GM12892 (cell line): ENCODE results near the gene AVPR1B.
"Not testable (repeated sequence)": the region's sequence is repeated elsewhere in the genome, so short reads cannot be mapped to it uniquely, and the experiment has no call there.

Experiments used
- DNase-seq: peaks from one replicate; pipeline ENCODE4 v3.0.0; 2011; ENCODE audit not compliant: insufficient read length
- FAIRE-seq: peaks from 2 replicates; lab custom pipeline; 2011; peaks lifted over from hg19 to GRCh38; lab: Jason Lieb, UNC
- POLR2A ChIP-seq: IDR thresholded peaks from 2 replicates; pipeline ENCODE4 v1.6.1; 2011; ENCODE audit warnings: low read depth, low read length, control low read depth
- POLR2AphosphoS5 ChIP-seq: IDR thresholded peaks from 2 replicates; pipeline ENCODE4 v1.6.1; 2011; ENCODE audit warnings: low read depth, low read length, control low read depth
- TAF1 ChIP-seq: IDR thresholded peaks from 2 replicates; pipeline ENCODE4 v1.6.1; 2011; ENCODE audit warnings: low read depth, mild to moderate bottlenecking, control low read depth, low read length, borderline replicate concordance

Gene AVPR1B

DNA sequence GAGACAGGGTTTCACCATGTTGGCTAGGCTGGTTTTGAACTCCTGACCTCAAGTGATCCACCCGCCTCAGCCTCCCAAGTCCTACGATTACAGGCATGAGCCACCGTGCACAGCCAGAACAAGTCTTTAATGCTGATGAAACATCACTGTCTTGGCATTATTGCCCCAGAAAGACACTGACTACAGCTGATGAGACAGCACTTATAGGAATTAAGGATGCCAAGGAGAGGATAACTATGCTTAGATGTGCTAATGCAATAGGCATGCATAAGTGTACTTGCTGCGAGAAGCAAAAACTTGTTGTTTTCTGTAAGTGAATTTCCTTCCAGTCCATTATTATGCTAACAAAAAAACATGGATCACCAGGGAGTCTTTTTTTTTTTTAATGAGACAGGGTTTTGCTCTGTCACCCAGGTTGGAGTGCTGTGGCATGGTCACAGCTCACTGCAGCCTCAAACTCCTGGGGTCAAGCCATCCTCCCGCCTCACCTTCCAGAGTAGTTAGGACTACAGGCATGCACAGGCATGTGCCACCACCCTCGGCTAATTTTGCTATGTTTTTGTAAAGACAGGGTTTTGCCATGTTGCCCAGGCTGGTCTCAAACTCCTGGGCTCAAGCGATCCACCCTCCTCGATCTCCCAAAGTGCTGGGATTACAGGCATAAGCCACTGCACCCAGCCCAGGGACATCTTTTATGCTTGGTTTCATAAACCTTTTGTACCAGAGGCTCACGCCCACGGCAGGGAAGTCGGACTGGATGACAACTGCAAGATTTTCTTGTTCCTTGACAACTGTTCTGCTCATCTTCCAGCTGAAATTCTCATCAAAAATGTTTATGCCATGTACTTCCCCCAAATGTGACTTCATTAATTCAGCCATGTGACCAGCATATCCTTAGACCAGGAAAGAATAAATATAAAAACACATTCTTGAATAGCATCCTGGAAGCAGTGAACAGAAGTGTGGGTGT, 41.1 kb downstream of the AVPR1B start:
- DNase-seq, result no peak
- FAIRE-seq, result no peak
- no peak for TF ChIP-seq POLR2AphosphoS5
- no peak for TF ChIP-seq POLR2A
- no peak for TF ChIP-seq TAF1

DNA sequence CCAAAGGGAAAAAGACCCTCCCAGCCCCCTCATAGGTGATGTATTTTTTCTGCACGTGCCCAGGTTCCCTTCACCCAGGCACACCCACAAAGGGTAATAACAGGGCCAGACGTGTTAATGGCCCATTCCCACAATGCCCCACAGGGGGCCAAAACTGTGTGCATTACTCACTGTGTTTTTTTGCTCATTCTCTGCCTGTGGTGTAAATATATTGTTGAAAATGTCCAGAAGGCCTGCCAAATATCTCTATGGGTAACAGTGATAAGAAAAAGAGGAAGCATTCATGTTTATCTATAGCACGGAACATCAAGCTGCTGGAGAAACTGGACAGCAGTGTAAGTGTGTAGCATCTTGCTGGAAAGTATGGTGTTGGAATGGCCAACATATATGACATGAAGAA, 42.3 kb downstream of the AVPR1B start:
- DNase-seq (no peak), FAIRE-seq (no peak)
- no peak for TF ChIP-seq POLR2A
- TF ChIP-seq TAF1, result no peak
- TF ChIP-seq POLR2AphosphoS5, result no peak

DNA sequence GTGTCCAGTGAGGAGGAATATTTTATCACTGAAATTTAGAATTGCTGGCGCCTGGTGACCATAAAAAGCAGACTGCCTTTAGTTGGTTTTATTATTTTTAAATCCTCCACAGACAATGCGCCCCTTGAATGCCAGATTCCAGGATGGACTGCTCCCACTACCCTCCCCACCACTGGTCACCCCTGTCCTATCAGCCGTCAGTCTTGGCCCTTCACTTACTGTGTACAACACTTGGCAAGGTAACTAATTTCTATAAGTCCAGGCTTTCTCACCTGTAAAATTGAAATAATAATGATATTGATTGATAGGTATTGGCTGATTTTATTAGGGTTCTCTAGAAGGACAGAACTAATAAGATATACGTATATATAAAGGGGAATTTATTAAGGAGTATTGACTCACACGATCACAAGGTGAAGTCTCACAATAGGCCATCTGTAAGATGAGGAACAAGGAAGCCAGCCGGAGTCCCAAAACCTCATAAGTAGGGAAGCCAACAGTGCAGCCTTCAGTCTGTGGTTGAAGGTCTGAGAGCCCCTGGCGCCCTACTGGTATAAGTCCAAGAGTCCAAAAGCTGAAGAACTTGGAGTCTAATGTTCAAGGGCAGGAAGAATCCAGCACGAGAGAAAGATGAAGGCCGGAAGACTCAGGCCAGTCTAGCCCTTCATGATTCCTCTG, 46.4 kb downstream of the AVPR1B start:
- no peak for FAIRE-seq
- TF ChIP-seq POLR2AphosphoS5 (no peak), TAF1 (no peak), POLR2A (no peak)
- DNase-seq, result no peak

DNA sequence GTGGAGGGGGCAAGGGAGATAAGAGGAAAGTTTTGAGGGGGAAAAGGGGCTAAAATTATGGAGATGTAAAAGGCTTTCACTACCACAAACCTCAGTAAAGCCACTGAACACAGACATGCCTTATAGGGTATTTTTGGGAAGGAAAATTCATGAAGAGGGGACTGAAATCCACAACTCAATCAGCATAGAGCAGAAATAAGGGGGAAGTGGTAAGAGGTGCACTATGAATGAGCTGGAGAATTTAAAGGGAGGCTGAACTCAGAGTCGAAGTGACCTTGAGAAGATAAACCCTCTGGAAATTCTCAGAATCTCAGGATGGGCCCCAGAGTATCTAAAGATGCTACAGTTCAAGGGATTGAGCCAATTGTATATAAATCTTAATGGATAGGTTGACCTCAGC, 48.9 kb downstream of the AVPR1B start:
- DNase-seq (no peak), FAIRE-seq (no peak)
- TF ChIP-seq POLR2AphosphoS5 (no peak), POLR2A (no peak), TAF1 (no peak)

DNA sequence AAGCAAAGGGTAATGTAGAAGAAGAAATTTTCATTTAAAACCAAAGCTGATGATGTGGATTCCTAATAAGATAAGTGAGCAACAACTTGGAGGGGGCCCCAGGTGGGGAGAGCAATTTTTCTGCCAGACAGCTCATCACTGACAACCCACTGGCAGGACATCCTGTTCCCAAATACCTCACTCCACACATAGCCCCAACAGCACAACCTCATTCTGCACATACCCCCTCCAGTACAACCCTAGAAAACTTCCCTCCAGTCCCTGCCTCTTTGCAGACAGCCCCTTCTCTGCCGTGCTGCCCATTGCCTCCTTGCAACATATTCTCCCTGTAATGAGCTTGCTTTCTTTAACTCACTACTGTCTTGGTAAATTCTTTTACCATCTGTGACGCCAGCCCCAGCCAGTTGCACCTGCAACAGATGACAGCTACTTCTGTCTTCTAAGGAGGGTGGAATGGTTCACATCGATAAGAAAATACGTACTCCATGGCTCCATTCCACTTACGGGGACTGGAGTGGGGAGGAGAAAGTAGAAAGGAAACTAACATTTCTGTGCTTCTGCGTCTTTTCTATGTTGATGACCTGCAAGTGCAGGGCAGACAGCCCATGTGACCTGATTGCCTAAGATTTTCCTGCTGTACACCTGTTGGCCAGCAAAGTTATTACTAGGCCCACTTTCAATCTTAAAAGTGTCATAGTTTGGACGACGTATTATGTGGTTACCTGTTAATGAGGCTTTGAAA, 49.5 kb downstream of the AVPR1B start:
- DNase-seq (no peak), FAIRE-seq (peak; percentile 30)
- no peak; the same call in 1 of the 2 replicates for TF ChIP-seq POLR2AphosphoS5
- TF ChIP-seq POLR2A, result no peak
- no peak for TF ChIP-seq TAF1

DNA sequence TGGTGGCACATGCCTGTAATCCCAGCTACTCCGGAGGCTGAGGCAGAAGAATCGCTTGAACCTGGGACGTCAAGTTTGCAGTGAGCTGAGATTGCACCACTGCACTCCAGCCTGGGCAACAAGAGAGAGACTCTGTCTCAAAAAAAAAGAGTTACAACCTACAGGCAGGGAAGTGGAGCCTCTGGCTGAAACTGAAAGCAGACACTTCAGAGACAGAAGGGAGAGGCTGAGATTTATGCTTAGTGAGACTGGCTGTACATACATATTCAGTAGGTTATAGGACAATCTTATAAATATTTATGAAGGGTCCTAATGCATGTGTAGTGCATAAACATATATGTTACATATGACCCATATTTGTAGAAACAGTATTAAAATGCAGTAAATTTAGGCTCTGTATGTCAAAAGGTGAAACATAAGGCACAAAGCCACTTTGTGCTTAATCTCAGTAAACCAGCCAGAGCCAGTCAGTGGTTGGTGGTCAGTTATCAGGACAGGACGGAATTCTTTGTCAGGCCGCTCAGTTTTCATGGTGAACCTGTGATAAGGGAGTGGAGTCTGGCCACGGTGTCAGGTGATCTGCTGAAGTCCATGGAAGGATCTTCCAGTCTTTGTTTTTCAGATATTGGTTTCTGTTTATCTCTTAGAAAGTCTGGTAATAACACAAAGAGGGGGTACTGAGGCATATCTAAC, 50.6 kb downstream of the AVPR1B start:
- DNase-seq, result no peak
- TF ChIP-seq TAF1 (no peak), POLR2AphosphoS5 (no peak)
- FAIRE-seq, result peak; percentile 57

DNA sequence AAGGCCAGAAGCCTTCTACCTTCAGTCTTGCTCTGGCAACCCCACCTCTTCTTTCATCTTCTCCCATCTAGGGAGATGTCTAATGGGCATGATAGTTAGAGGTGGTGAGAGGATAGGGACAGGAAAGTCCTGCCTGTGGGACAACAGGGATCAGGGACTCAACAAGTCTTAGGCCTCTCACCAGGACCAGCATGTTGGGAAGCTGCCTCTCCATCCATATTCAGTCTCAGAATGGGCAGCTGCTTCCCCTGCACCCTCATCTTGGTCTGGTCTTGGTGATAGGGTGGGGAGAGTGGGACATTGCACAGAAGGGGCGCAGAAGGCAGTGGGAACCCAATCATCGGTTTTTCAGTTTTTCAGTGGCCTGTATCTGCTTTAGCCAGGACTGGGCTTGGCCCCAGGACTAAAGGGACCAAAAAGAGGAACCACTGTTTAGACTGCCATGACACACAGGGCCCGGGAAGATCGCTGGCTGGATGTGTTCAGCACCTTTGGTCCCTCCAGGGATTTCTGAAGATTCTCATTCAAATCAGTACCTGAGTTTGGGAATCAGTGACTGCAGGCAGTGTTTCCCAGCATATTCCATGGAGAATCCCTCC, 51.5 kb downstream of the AVPR1B start:
- FAIRE-seq (no peak), DNase-seq (no peak)
- TF ChIP-seq TAF1, result no peak
- no peak for TF ChIP-seq POLR2A
- no peak for TF ChIP-seq POLR2AphosphoS5

DNA sequence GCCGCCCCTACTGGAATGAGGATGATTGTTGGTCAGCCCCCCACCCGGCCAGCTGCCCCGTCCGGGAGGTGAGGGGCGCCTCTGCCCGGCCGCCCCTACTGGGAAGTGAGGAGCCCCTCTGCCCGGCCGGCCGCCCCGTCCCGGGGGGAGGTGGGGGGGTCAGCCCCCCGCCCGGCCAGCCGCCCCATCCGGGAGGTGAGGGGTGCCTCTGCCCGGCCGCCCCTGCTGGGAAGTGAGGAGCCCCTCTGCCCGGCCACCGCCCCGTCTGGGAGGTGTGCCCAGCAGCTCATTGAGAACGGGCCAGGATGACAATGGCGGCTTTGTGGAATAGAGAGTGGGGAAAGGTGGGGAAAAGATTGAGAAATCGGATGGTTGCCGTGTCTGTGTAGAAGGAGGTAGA, 52.7 kb downstream of the AVPR1B start:
- FAIRE-seq, DNase-seq: not testable (repeated sequence)

DNA sequence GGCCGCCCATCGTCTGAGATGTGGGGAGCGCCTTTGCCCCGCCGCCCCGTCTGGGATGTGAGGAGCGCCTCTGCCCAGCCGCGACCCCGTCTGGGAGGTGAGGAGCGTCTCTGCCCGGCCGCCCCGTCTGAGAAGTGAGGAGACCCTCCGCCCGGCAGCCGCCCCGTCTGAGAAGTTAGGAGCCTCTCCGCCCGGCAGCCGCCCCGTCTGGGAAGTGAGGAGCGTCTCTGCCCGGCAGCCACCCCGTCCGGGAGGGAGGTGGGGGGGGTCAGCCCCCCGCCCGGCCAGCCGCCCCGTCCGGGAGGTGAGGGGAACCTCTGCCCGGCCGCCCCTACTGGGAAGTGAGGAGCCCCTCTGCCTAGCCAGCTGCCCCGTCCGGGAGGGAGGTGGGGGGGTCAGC, 53.2 kb downstream of the AVPR1B start:
- FAIRE-seq, DNase-seq: not testable (repeated sequence)

DNA sequence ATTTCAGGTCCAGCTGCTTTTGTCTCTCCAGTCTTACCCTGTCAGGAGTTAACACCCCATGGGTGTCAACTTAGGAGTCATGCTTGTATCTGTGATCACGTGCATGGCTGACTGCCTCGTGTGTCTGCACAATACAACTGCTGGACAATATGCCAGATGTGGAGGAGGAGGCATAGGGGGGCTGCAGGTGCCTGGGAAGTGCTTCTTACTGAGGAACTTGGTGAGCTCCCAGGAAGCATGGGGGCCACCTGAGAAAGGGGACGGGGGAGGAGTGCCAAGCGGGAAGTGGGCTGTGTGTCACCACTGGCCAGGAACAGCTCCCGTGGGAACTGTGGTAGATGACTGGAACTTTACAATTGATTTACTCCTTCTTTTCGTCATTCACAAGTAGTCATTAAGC, 54.7 kb downstream of the AVPR1B start:
- FAIRE-seq (no peak), DNase-seq (no peak)
- TF ChIP-seq POLR2AphosphoS5 (no peak), POLR2A (no peak), TAF1 (no peak)

DNA sequence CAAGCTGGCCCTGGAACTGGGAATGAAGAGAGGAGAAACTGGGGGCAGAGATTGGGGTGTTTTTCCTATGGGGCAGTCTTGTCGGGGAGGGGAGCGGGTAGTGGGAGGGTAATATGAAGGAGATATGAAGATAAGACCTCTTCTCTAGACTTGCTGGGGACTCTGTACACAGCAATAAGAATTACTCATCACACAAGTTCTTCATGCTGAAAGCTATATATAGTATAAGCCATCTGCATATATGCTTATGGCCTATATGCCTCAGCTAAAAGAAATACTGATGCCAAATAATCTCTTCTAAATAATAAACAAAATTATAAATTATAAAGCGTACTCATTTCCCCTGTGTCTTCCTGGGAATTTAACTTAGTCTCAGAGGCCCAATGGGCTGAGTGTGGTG, 56.3 kb downstream of the AVPR1B start:
- no peak for TF ChIP-seq TAF1
- no peak for TF ChIP-seq POLR2A
- TF ChIP-seq POLR2AphosphoS5, result no peak
- FAIRE-seq (no peak), DNase-seq (no peak)
